Liver (tissue), 9 donors: ENCODE data around the gene CFAP99. TPM values are rescaled to one million over a fixed set of nuclear protein-coding genes. Genes with fewer than 3 reads are reported as not detected.

Source experiments
- DNase-seq: peaks from one replicate; pipeline ENCODE4 v3.0.0-alpha.2; 2017; ENCODE audit warnings: low spot score
- H3K27ac ChIP-seq, 2 donors: one replicate each; pipeline ENCODE4 v1.7.0; 2013; ENCODE audit warnings: inconsistent platforms in 2 of 2, low read length in 2 of 2, control low read depth in 1 of 2, low read depth in 1 of 2, mild to moderate bottlenecking in 1 of 2
- H3K27me3 ChIP-seq, 4 donors: one replicate each; pipeline versions ENCODE4 v1.6.1 to v1.7.0; 2013; ENCODE audit warnings: low read length in 3 of 4, inconsistent platforms in 1 of 4, mild to moderate bottlenecking in 1 of 4, moderate library complexity in 1 of 4; ENCODE audit not compliant: control insufficient read depth in 4 of 4, insufficient read depth in 4 of 4
- H3K36me3 ChIP-seq, 4 donors: one replicate each; pipeline versions ENCODE4 v1.6.1 to v1.7.0; 2013; ENCODE audit warnings: low read length in 3 of 4, mild to moderate bottlenecking in 3 of 4, low read depth in 1 of 4, moderate library complexity in 1 of 4; ENCODE audit not compliant: control insufficient read depth in 4 of 4, insufficient read depth in 3 of 4
- H3K4me1 ChIP-seq, 4 donors: one replicate each; pipeline versions ENCODE4 v1.6.1 to v1.7.0; 2013; ENCODE audit warnings: low read length in 3 of 4, mild to moderate bottlenecking in 3 of 4, moderate library complexity in 1 of 4; ENCODE audit not compliant: control insufficient read depth in 4 of 4, insufficient read depth in 4 of 4
- H3K4me3 ChIP-seq, 3 donors: one replicate each; pipeline versions ENCODE4 v1.6.1 to v1.7.0; 2013; ENCODE audit warnings: low read length in 3 of 3, control low read depth in 1 of 3, low read depth in 1 of 3, mild to moderate bottlenecking in 1 of 3
- H3K9ac ChIP-seq, 2 donors: one replicate each; pipeline ENCODE4 v1.7.0; 2013; ENCODE audit warnings: low read length in 2 of 2, mild to moderate bottlenecking in 2 of 2, moderate library complexity in 2 of 2, control low read depth in 1 of 2, low read depth in 1 of 2
- H3K9me3 ChIP-seq, 4 donors: one replicate each; pipeline versions ENCODE4 v1.6.1 to v1.7.0; 2013; ENCODE audit warnings: low read length in 3 of 4; ENCODE audit not compliant: control insufficient read depth in 4 of 4
- ATF3 ChIP-seq: IDR thresholded peaks from 2 replicates; pipeline ENCODE4 v1.6.1; 2016; ENCODE audit warnings: antibody characterized with exemption
- CTCF ChIP-seq: fragments of 150-350 bp; IDR thresholded peaks from 2 replicates; pipeline ENCODE4 v1.5.1; 2017; ENCODE audit warnings: improper control_type of control experiment, low read depth, low read length; ENCODE audit not compliant: missing input control
- EGR1 ChIP-seq, 2 donors: IDR thresholded peaks; 2 replicates each; pipeline ENCODE4 v1.6.1; 2016 to 2018; ENCODE audit warnings: antibody characterized with exemption in 2 of 2, low read depth in 2 of 2
- FOXA1 ChIP-seq: IDR thresholded peaks from 2 replicates; pipeline ENCODE4 v1.6.1; 2016; ENCODE audit warnings: antibody characterized with exemption
- FOXA2 ChIP-seq: IDR thresholded peaks from 2 replicates; pipeline ENCODE4 v1.6.1; 2016; ENCODE audit warnings: antibody characterized with exemption
- GABPA ChIP-seq, 2 donors: IDR thresholded peaks in 1 of 2; conservative IDR thresholded peaks in 1 of 2; 2 replicates each; pipeline ENCODE4 v1.6.1; 2016; ENCODE audit warnings: antibody characterized with exemption in 2 of 2, mild to moderate bottlenecking in 1 of 2, moderate library complexity in 1 of 2
- HNF4A ChIP-seq, 2 donors: conservative IDR thresholded peaks; 2 replicates each; pipeline ENCODE4 v1.6.1; 2016; ENCODE audit warnings: antibody characterized with exemption in 2 of 2, mild to moderate bottlenecking in 2 of 2
- HNF4G ChIP-seq: IDR thresholded peaks from 2 replicates; pipeline ENCODE4 v1.6.1; 2016; ENCODE audit warnings: antibody characterized with exemption
- JUND ChIP-seq, 2 donors: IDR thresholded peaks; 2 replicates each; pipeline ENCODE4 v1.6.1; 2016; ENCODE audit warnings: antibody characterized with exemption in 2 of 2
- MAX ChIP-seq: IDR thresholded peaks from 2 replicates; pipeline ENCODE4 v1.6.1; 2016; ENCODE audit warnings: antibody characterized with exemption
- NR2F2 ChIP-seq: IDR thresholded peaks from 2 replicates; pipeline ENCODE4 v1.6.1; 2016; ENCODE audit warnings: antibody characterized with exemption
- RAD21 ChIP-seq, 2 donors: IDR thresholded peaks; 2 replicates each; pipeline ENCODE4 v1.6.1; 2016; ENCODE audit warnings: antibody characterized with exemption in 2 of 2, mild to moderate bottlenecking in 2 of 2
- RXRA ChIP-seq, 2 donors: IDR thresholded peaks; 2 replicates each; pipeline ENCODE4 v1.6.1; 2017 to 2018; ENCODE audit warnings: antibody characterized with exemption in 2 of 2, mild to moderate bottlenecking in 1 of 2
- SP1 ChIP-seq: IDR thresholded peaks from 2 replicates; pipeline ENCODE4 v1.6.1; 2018; ENCODE audit warnings: antibody characterized with exemption, mild to moderate bottlenecking
- TAF1 ChIP-seq: conservative IDR thresholded peaks from 2 replicates; pipeline ENCODE4 v1.6.1; 2016; ENCODE audit warnings: antibody characterized with exemption, mild to moderate bottlenecking
- ZBTB33 ChIP-seq: IDR thresholded peaks from 2 replicates; pipeline ENCODE4 v1.6.1; 2016; ENCODE audit warnings: antibody characterized with exemption
- WGBS: extraction: QIAGEN DNeasy Blood & Tissue Kit; methylation state at CpG from one replicate; pipeline ENCODE4 v1.1.7; 2013; 5-methylcytosine and 5-hydroxymethylcytosine counted together
- polyA plus RNA-seq, 2 donors: library from polyadenylated mRNA; stranded (reverse) in 1 of 2; unstranded in 1 of 2; fragments of 200-250 nt in 1 of 2; fragments of >200 nt in 1 of 2; fragmentation: Nextera tagmentation in 1 of 2; extraction: Ambion mirVana in 1 of 2; gene quantifications; one replicate each; pipeline versions ENCODE4 v1.2.1 to v1.2.3, GENCODE V29; 2013 to 2015
- total RNA-seq, 2 donors: library from RNA; depleted of rRNA; stranded (reverse); fragments of >200 nt; gene quantifications; one replicate each; pipeline ENCODE4 v1.2.3, GENCODE V29; 2014
- TF ChIP-seq, protein P1 (sequence below): IDR thresholded peaks from 2 replicates; pipeline ENCODE4 v1.6.1; 2016; ENCODE audit warnings: antibody characterized with exemption, mild to moderate bottlenecking
- donor health status: healthy.
- donor health status: healthy.
- donor health status: healthy.
- donor health status: healthy.
- donor health status: healthy.

CFAP99 gene
- total and polyA plus RNA-seq, 4 donors: 0.33 to 0.36 TPM; not detected in 2

- 87% methylated on average over 13 of the region's 13 CpGs for WGBS
- no peak overlapping the region for H3K27ac ChIP-seq
These were observed 8.0 kb downstream of the CFAP99 start for GRCh38 chr4:2426711-2427275.

GRCh38 chr4:2427383-2428334 lies 8.9 kb downstream of the CFAP99 start:
- 92% methylated on average over 23 of the region's 23 CpGs for WGBS
- no peaks in the 10 kb centered on the region for H3K36me3 ChIP-seq
- H3K9ac ChIP-seq: no peak overlapping the region
- H3K27me3 ChIP-seq: no peaks in the 10 kb centered on the region
- H3K27ac ChIP-seq: no peak overlapping the region
- H3K9me3 ChIP-seq: peaks cover 0 to 4% (median 1%) of the 10 kb centered on the region in 4 donors
- no peaks in the 10 kb centered on the region for H3K4me1 ChIP-seq
- no peak for TF ChIP-seq TAF1
- TF ChIP-seq RXRA (IDR thresholded peaks at IDR 0.05): no peak
- TF ChIP-seq FOXA2: no peak
- no peak for TF ChIP-seq EGR1 (IDR thresholded peaks at IDR 0.05; ENCODE audit: low read depth in 2 of 2)
- TF ChIP-seq ATF3: no peak
- no peak for TF ChIP-seq GABPA (IDR thresholded peaks at IDR 0.05 in 1 of 2, conservative IDR thresholded peaks at IDR 0.05 in 1 of 2)
- TF ChIP-seq FOXA1: no peak
- TF ChIP-seq RAD21 (IDR thresholded peaks at IDR 0.05): no peak
- no peak for TF ChIP-seq CTCF
- no peak for TF ChIP-seq SP1
- no peak for TF ChIP-seq ZBTB33
- TF ChIP-seq JUND (IDR thresholded peaks at IDR 0.05): no peak
- no peak for TF ChIP-seq HNF4G
- no peak for TF ChIP-seq NR2F2
- no peak for TF ChIP-seq MAX
- no peak for TF ChIP-seq HNF4A (conservative IDR thresholded peaks at IDR 0.05)
- TF ChIP-seq, protein P1, sequence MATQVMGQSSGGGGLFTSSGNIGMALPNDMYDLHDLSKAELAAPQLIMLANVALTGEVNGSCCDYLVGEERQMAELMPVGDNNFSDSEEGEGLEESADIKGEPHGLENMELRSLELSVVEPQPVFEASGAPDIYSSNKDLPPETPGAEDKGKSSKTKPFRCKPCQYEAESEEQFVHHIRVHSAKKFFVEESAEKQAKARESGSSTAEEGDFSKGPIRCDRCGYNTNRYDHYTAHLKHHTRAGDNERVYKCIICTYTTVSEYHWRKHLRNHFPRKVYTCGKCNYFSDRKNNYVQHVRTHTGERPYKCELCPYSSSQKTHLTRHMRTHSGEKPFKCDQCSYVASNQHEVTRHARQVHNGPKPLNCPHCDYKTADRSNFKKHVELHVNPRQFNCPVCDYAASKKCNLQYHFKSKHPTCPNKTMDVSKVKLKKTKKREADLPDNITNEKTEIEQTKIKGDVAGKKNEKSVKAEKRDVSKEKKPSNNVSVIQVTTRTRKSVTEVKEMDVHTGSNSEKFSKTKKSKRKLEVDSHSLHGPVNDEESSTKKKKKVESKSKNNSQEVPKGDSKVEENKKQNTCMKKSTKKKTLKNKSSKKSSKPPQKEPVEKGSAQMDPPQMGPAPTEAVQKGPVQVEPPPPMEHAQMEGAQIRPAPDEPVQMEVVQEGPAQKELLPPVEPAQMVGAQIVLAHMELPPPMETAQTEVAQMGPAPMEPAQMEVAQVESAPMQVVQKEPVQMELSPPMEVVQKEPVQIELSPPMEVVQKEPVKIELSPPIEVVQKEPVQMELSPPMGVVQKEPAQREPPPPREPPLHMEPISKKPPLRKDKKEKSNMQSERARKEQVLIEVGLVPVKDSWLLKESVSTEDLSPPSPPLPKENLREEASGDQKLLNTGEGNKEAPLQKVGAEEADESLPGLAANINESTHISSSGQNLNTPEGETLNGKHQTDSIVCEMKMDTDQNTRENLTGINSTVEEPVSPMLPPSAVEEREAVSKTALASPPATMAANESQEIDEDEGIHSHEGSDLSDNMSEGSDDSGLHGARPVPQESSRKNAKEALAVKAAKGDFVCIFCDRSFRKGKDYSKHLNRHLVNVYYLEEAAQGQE: no peak
- no peak for DNase-seq
- no peak overlapping the region for H3K4me3 ChIP-seq

More at GRCh38 chr4:2426711-2427275, 8.0 kb downstream of the CFAP99 start:
- Histone ChIP-seq H3K27me3 (no peaks in the 10 kb centered on the region), H3K4me3 (no peak overlapping the region), H3K9me3 (peaks cover 0 to 4% (median 1%) of the 10 kb centered on the region in 4 donors), H3K9ac (no peak overlapping the region), H3K36me3 (no peaks in the 10 kb centered on the region), H3K4me1 (no peaks in the 10 kb centered on the region)
- no peak for TF ChIP-seq FOXA2
- TF ChIP-seq RAD21 (IDR thresholded peaks at IDR 0.05): no peak
- TF ChIP-seq HNF4A (conservative IDR thresholded peaks at IDR 0.05): no peak
- no peak for TF ChIP-seq ZBTB33
- TF ChIP-seq SP1: no peak
- no peak for TF ChIP-seq FOXA1
- no peak for DNase-seq
